ENCODE data around the gene SLFN12L.
"Not testable (repeated sequence)": the region's sequence is repeated elsewhere in the genome, so short reads cannot be mapped to it uniquely, and the experiment has no call there.

The SLFN12L gene

DNA sequence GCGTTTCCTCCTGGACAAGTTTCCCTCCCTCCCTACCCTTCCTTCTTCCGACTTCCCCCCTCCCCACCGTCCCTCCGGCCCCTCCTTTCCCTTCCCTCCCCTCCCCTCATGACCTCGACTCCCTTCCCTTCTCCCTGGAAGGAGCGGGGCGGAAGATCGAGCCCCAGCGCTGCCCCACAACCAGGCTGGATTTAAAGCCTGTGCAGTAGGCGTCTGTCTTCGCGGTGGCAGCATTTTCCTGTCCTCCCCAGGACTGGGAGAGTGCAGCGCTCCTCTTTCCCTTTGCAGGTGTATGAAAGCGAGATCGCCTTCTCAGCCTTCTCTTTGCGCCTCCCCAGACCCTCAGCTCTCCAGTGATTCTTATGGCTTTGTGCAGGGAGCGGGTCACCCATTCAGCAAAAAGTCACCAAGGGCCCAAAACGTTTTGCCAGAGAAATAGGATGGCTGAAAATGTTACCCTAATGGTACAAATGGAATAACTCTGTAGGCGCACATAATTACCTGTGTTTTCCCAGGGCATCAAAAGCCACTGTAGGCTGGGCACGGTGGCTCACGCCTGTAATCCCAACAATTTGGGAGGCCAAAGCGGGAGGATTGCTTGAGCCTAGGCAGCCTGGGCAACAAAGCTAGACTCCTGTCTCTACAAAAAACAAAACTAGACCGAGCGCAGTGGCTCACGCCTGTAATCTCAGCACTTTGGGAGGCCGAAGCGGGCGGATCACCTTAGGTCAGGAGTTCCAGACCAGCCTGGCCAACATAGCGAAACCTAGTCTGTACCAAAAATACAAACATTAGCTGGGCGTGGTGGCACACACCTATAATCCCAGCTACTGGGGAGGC is 40.8 kb downstream of the SLFN12L start:
- no peak for DNase-seq (ENCODE audit: low read depth)

GRCh38 chr17:35493040-35493439 is 44.4 kb downstream of the SLFN12L start:
- DNase-seq (ENCODE audit: low read depth): no peak

DNA sequence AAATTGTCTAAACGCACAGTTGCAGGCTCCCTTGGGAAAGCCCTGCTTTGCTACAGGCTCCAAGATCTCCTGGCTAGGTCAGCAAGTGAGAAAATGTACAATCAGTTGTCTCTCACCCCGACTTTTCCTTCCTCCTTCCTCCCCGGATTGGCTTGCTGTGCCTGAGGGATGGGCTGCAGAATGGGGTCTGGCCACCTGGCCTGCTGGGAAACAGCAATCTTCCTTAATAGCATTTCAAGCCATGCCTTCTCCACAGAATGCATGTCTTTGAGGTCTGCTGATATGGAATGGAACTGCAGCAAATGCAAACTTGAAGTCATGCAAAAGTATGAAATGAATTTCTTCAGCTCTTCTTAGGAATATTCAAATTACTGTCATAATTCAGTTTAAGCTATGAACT is 46.1 kb downstream of the SLFN12L start:
- DNase-seq (ENCODE audit: low read depth): no peak

GRCh38 chr17:35489944-35490343 is 47.5 kb downstream of the SLFN12L start:
- DNase-seq (ENCODE audit: low read depth): no peak

DNA sequence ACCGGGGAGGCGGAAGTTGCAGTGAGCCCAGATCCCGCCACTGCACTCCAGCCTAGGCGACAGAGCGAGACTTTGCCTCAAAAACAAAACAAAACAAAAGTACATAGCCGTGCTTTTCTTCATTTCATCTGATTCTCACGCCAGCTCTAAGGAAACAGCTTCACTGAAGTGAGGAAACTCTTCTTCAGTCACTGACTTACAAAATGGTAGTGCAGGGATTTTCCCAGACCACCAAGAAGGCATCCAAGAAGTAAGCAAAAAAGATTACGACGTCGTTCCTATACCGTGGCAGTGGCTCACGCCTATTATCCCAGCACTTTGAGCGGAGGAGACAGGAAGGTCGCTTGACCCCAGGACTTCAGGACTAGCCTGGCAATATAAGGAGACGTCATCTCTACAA is 48.5 kb downstream of the SLFN12L start:
- DNase-seq (ENCODE audit: low read depth): no peak

GRCh38 chr17:35486920-35487732 is 50.4 kb downstream of the SLFN12L start:
- DNase-seq (ENCODE audit: low read depth): peak; percentile 36

- no peak for DNase-seq (ENCODE audit: low read depth)
Measured at GRCh38 chr17:35479271-35479670, 58.2 kb downstream of the SLFN12L start.

DNA sequence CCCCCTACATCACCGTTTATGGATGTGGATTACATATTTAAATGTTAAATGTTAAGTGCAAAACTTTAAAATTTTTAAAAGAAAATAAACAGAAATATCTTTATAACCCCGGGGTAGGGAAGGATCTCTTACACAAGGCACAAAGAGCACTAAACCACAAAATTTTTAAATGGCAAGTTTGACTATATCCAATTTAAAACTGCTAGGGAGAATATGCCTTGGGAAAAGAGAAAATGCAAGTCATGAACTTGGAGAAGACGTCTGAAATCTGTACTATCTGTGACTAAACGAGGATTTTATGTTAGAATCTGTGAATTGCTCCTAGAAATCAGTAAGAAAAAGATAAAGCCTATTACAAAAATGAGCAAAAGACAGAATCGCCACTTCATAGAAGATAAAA is 60.2 kb downstream of the SLFN12L start:
- no peak for DNase-seq (ENCODE audit: low read depth)

- no peak for DNase-seq (ENCODE audit: low read depth)
Measured at GRCh38 chr17:35476283-35476820, 61.1 kb downstream of the SLFN12L start.

- DNase-seq (ENCODE audit: low read depth): no peak
Measured at GRCh38 chr17:35468475-35468874, 69.0 kb downstream of the SLFN12L start.

DNA sequence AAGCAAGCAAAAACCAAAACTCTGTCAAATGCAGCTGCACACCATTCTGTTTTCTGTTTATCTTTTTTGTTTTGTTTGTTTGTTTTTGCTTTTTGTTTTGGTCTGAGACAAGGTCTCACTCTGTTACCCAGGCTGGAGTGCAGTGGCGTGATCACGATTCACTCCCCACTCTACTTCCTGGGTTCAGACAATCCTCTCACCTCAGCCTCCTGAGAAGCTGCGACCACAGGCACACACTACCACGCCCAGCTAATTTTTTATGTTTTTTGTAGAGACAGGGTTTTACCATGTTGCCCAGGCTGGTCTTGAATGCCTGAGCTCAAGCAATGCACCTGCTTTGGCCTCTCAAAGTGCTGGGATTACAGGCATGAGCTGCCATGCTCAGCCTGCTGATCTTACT is 69.7 kb downstream of the SLFN12L start:
- DNase-seq (ENCODE audit: low read depth): no peak

DNA sequence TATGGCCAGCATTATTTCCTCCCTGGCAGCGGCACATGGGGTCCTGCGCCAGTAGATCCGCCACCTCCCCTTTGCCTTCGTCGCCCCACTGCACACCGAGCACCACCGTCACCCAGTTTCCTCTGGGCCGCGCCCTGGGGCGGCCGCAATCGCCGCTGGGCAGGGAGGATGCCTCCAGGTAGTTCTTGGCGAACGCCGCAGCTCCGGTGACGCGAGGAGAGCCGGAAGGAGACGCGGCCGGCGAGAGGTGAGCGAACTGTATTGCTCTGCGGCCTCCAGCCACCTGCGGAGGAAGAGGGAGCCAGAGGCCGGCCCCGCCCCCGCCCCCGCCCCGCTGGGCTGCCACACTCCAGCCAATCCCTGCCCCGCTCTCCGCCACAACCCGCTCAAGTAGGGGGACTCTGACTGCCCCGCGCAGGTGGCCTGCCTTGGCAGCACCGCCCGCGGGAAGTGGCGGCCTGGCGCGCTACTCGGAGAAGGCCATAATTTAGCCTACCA is 77.1 kb downstream of the SLFN12L start:
- no peak for DNase-seq (ENCODE audit: low read depth)

DNA sequence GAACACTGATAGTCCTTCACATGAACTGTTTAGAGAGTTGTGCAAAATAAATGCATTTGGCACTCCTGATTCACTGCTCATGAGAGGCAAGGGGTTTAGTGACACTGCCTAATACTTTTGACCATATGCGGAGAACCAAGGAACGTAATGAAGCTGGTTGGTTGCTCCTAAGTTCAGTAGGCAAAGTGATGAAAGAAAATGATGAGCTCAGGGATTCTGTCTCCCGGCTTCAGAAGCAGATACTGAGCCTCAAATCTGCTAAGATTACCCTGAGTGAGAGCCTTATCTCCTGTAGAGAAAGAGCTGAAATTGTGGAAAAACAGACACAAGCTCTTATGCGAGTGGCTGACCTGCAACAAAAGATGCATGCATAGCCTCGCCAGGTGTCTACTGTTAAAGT is 83.4 kb downstream of the SLFN12L start:
- not testable (repeated sequence) for DNase-seq (ENCODE audit: low read depth)

GRCh38 chr17:35453171-35453570 is 84.3 kb downstream of the SLFN12L start:
- DNase-seq (ENCODE audit: low read depth): no peak

GRCh38 chr17:35449371-35449931 is 88.0 kb downstream of the SLFN12L start:
- no peak for DNase-seq (ENCODE audit: low read depth)

DNA sequence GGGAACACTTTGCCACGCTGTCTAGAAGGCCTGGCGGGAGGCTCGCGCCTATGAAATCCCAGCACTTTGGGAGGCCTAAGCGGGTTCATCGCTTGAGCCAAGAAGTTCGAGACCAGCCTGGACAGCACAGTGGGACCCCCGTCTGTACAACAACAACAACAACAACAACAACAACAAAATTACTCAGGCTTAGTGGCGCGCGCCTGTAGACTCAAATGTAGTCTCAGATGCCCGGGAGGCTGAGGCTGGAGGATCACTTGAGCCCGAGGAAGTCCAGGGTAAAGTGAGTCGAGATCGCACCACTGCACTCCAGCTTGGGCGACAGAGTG is 88.6 kb downstream of the SLFN12L start:
- no peak for DNase-seq (ENCODE audit: low read depth)

DNA sequence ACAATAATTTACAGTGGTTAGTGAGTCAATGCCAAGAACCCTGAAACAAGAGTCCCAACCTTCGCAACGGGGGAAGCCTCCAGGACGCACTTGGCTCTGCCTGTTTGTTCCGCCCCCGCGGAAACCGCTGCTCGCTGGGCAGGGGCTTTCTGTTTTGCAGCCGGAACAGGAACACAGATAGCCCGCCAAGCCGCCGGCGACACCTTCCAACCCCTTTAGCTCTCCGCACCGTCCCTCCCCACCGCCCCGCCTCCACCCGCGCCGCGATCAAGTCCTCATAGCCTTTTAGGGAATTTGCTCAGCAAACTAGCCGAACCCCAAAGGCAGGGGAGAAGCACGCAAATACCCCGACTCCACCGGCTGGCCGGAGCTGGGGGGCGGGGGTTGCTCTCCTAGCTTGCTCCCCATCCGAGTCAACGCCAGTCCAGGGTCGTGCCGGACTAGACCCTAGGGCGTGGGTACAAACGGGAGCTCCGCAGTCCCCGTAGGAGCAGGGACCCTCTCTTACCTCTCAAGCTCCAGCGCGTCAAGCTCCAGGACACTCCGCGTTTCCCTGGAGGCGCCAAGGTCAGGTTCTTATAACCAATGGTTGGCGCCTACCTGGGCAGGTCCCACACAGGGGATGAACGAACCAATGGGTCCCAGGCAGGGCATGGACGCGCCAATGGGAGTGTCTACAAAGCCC is 89.1 kb downstream of the SLFN12L start, which contains the start of gene SLFN13:
Gene SLFN13, minus strand, starts transcription at position 553 of the 685 bp plus-strand sequence. CDS start 3,086 bp downstream, outside the sequence.
- DNase-seq (ENCODE audit: low read depth): no peak

DNA sequence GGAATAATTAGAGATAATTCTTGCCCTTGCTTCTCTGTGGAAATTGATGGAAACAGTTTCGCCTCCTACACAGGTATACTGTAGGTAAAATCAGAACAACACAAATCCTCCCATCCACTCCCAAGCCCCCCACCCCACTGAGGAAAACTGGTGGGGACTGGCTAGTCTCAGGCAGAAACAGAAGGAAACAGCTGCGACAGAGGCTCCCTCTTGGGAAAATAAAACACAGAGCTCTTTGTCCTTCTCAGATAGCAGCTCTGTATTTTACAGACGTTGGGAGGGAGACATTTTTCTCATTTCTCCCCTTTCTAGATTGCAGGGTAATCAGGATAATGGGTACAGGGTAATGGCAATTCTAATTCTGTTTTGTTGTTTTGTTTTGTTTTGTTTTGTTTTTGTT is 90.0 kb downstream of the SLFN12L start:
- no peak for DNase-seq (ENCODE audit: low read depth)

- no peak for DNase-seq (ENCODE audit: low read depth)
Measured at GRCh38 chr17:35438433-35438832, 99.0 kb downstream of the SLFN12L start.

GRCh38 chr17:35433075-35433894 is 104.2 kb downstream of the SLFN12L start:
- DNase-seq (ENCODE audit: low read depth): peak; percentile 97
